HG03439 (cell line): ENCODE data around the gene CLCNKB.

Experiments used
- ATAC-seq: cut with Tn5 transposase; IDR thresholded peaks from one replicate; pipeline ENCODE4 v1.9.1; 2021; ENCODE audit warnings: mild to moderate bottlenecking, moderate library complexity; ENCODE audit not compliant: unreplicated experiment

The CLCNKB gene

GRCh38 chr1:16091296-16091695, 47.7 kb downstream of the CLCNKB start:
- ATAC-seq: no peak

GRCh38 chr1:16092097-16092922, 48.7 kb downstream of the CLCNKB start:
- no peak for ATAC-seq

DNA sequence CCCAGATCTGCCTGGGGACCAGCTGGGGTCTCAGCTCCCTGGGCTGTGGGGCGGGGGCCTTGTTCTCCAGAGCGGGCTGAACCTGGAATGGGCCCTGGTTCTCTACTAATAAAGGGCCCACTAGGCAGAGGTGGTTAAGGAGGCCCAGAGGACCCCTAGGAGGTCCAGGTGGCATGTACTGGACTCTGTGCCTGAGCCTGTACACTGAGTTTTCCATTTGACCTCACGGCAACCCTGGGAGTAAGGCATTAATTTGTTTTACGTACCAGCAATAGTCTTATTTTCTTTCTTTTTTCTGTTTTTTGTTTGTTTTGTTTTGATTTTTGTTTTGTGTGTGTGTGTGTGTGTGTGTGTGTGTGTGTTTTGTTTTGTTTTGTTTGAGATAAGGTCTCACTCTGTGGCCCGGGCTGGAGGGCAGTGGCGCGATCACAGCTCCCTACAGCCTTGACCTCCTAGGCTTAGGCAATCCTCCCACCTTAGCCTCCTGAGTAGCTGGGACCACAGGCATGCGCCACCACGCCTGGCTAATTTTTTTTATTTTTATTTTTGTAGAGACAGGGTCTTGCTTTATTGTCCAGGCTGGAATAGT, 49.4 kb downstream of the CLCNKB start:
- ATAC-seq: no peak

DNA sequence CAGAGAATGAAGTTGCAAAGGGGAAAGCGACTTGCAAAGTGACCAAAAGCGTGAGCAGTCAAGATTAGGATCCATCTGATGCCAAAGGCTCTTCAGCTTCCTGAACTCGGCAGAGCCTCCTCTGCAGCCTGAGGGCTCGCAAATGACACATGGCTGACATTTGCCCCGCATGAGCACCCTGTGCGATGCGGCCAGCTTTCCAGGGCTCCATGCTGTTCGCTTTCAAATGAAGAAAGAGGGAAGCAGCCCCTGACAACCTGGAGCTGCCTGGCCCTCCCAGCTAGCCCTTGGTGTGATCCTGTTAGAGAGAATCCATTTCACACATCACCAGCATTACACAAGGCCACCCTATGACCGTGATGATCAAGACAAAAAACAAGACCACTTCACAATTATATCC, 50.0 kb downstream of the CLCNKB start:
- no peak for ATAC-seq

GRCh38 chr1:16094453-16095158, 51.0 kb downstream of the CLCNKB start:
- no peak for ATAC-seq

DNA sequence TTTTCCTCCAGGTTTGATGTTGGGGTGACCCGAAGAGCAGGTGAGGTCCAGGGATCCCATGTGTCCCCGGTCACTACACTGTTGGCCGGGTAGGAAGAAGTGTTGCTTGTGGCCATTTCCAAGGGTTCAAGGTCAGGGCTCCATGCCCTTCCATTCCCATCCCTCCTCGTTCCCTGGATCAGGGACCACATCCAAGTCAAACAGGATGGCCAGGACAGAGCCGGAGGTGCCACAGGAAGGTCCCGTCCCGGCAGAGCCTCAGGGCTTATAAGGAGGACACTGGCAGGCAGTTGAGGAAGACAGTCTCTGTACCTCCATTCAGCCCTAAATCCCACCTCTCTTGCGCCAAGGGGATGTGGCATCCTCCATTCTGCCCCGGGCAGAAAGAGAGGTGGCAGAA, 51.9 kb downstream of the CLCNKB start:
- ATAC-seq: no peak

- ATAC-seq: no peak
Observed at GRCh38 chr1:16099412-16099811, 55.8 kb downstream of the CLCNKB start.

- no peak for ATAC-seq
Observed at GRCh38 chr1:16101623-16102022, 58.0 kb downstream of the CLCNKB start.
